GM21447 (cell line): Measurements from ENCODE around the gene NEURL1B.
"Not testable (repeated sequence)": the region's sequence is repeated elsewhere in the genome, so short reads cannot be mapped to it uniquely, and the experiment has no call there.

Experiments used
- ATAC-seq: cut with Tn5 transposase; IDR thresholded peaks from one replicate; pipeline ENCODE4 v1.9.1; 2021; ENCODE audit not compliant: unreplicated experiment

The NEURL1B gene

GRCh38 chr5:172648013-172648381 lies 6.9 kb downstream of the NEURL1B start:
- ATAC-seq, result no peak

GRCh38 chr5:172648755-172649154 lies 7.7 kb downstream of the NEURL1B start:
- no peak for ATAC-seq

GRCh38 chr5:172656496-172656895 lies 15.4 kb downstream of the NEURL1B start:
- not testable (repeated sequence) for ATAC-seq

GRCh38 chr5:172657524-172658233 lies 16.6 kb downstream of the NEURL1B start:
- not testable (repeated sequence) for ATAC-seq

GRCh38 chr5:172658391-172658790 lies 17.3 kb downstream of the NEURL1B start:
- ATAC-seq, result no peak

GRCh38 chr5:172658961-172659501 lies 18.0 kb downstream of the NEURL1B start:
- no peak for ATAC-seq

GRCh38 chr5:172659570-172659908 lies 18.5 kb downstream of the NEURL1B start:
- no peak for ATAC-seq

- no peak for ATAC-seq
Measured at GRCh38 chr5:172659909-172660628, 19.0 kb downstream of the NEURL1B start.

GRCh38 chr5:172660974-172661373 lies 19.9 kb downstream of the NEURL1B start:
- no peak for ATAC-seq

GRCh38 chr5:172661526-172661925 lies 20.5 kb downstream of the NEURL1B start:
- ATAC-seq, result no peak

- ATAC-seq, result no peak
Measured at GRCh38 chr5:172662596-172662995, 21.5 kb downstream of the NEURL1B start.

- ATAC-seq, result no peak
Measured at GRCh38 chr5:172664018-172664417, 23.0 kb downstream of the NEURL1B start.

GRCh38 chr5:172664681-172665541 lies 23.8 kb downstream of the NEURL1B start:
- no peak for ATAC-seq

GRCh38 chr5:172666251-172666650 lies 25.2 kb downstream of the NEURL1B start:
- no peak for ATAC-seq

- ATAC-seq, result no peak
Measured at GRCh38 chr5:172667786-172668593, 26.9 kb downstream of the NEURL1B start.

GRCh38 chr5:172668594-172669071 lies 27.6 kb downstream of the NEURL1B start:
- no peak for ATAC-seq

- no peak for ATAC-seq
Measured at GRCh38 chr5:172669386-172670004, 28.4 kb downstream of the NEURL1B start.

GRCh38 chr5:172670005-172670402 lies 28.9 kb downstream of the NEURL1B start:
- ATAC-seq, result no peak

- no peak for ATAC-seq
Measured at GRCh38 chr5:172670444-172670843, 29.4 kb downstream of the NEURL1B start.

GRCh38 chr5:172671091-172671490 lies 30.0 kb downstream of the NEURL1B start:
- no peak for ATAC-seq
